H1 (cell line): ENCODE results near the gene TFAP2B.

ENCODE experiments used
- CEBPB ChIP-seq: IDR thresholded peaks from 2 replicates; pipeline ENCODE4 v1.6.1; 2012; ENCODE audit warnings: low read depth, low read length
- EZH2 ChIP-seq: fragments of 200-600 bp; sonication (generic); IDR thresholded peaks from 2 replicates; pipeline ENCODE4 v1.7.1; 2012; ENCODE audit warnings: low read depth, mild to moderate bottlenecking, moderate library complexity, low read length, inconsistent platforms; ENCODE audit not compliant: severe bottlenecking
- GABPA ChIP-seq: IDR thresholded peaks from 2 replicates; pipeline ENCODE4 v1.6.1; 2011; ENCODE audit warnings: mild to moderate bottlenecking, low read length, moderate library complexity, borderline replicate concordance; ENCODE audit not compliant: insufficient read depth
- JUND ChIP-seq: IDR thresholded peaks from 2 replicates; pipeline ENCODE4 v1.6.1; 2011; ENCODE audit warnings: mild to moderate bottlenecking, improper control_type of control experiment, low read length
- NRF1 ChIP-seq: IDR thresholded peaks from 2 replicates; pipeline ENCODE4 v1.6.1; 2011; ENCODE audit warnings: mild to moderate bottlenecking, low read depth, low read length, improper control_type of control experiment
- POLR2AphosphoS5 ChIP-seq: IDR thresholded peaks from 2 replicates; pipeline ENCODE4 v1.6.1; 2011; ENCODE audit warnings: low read depth, low read length
- RFX5 ChIP-seq: IDR thresholded peaks from 2 replicates; pipeline ENCODE4 v1.6.1; 2011; ENCODE audit warnings: low read depth, low read length, improper control_type of control experiment, borderline replicate concordance
- SIN3A ChIP-seq, 2 experiments: IDR thresholded peaks in 1 of 2; conservative IDR thresholded peaks in 1 of 2; 2 replicates each; pipeline ENCODE4 v1.6.1; 2011 to 2012; ENCODE audit warnings: low read length in 2 of 2, improper control_type of control experiment in 1 of 2, low read depth in 1 of 2, mild to moderate bottlenecking in 1 of 2
- TF ChIP-seq, protein P1 (sequence below), 3 experiments: IDR thresholded peaks; 1 replicate in 2 of 3; 2 replicates in 1 of 3; pipeline versions ENCODE4 v1.5.1 to v1.6.1; 2011; ENCODE audit warnings: low read length in 3 of 3, mild to moderate bottlenecking in 3 of 3, inconsistent platforms in 2 of 3, low read depth in 1 of 3, moderate library complexity in 1 of 3; ENCODE audit not compliant: insufficient read depth in 1 of 3; ENCODE audit errors: control extremely low read depth in 1 of 3

DNA sequence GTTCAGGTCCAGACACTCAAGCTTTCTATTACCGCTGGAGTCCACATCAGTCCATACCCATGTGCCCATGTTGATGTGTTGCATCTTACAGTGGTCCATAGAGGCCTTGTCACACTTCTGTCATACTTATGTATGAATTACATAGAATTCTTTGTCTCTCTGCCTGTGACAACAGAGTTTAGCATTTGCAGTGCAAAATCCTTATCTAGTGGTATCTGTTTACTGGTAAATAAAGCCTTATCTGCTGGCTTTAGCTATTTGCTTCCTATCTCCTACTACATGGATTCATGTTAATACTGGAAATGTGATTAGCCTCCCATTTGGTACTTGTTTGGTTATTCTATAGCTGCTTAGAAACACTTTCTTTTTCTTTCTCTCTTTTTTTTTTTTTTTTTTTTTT is 49.8 kb downstream of the TFAP2B start:
- no peak for TF ChIP-seq GABPA
- TF ChIP-seq SIN3A (conservative IDR thresholded peaks at IDR 0.05 in 1 of 2, IDR thresholded peaks at IDR 0.05 in 1 of 2; ENCODE audit: low read depth in 1 of 2, low read length in 2 of 2), result no peak
- TF ChIP-seq RFX5, result no peak
- TF ChIP-seq, protein P1, sequence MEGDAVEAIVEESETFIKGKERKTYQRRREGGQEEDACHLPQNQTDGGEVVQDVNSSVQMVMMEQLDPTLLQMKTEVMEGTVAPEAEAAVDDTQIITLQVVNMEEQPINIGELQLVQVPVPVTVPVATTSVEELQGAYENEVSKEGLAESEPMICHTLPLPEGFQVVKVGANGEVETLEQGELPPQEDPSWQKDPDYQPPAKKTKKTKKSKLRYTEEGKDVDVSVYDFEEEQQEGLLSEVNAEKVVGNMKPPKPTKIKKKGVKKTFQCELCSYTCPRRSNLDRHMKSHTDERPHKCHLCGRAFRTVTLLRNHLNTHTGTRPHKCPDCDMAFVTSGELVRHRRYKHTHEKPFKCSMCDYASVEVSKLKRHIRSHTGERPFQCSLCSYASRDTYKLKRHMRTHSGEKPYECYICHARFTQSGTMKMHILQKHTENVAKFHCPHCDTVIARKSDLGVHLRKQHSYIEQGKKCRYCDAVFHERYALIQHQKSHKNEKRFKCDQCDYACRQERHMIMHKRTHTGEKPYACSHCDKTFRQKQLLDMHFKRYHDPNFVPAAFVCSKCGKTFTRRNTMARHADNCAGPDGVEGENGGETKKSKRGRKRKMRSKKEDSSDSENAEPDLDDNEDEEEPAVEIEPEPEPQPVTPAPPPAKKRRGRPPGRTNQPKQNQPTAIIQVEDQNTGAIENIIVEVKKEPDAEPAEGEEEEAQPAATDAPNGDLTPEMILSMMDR (IDR thresholded peaks at IDR 0.05; ENCODE audit: control extremely low read depth in 1 of 3, insufficient read depth in 1 of 3, low read depth in 1 of 3, low read length in 3 of 3), result no peak
- no peak for TF ChIP-seq POLR2AphosphoS5
- no peak for TF ChIP-seq NRF1
- TF ChIP-seq EZH2, result no peak
- no peak for TF ChIP-seq CEBPB
- no peak for TF ChIP-seq JUND
